CD1c-positive myeloid dendritic cell (primary cell): ENCODE results near the gene BRSK2.
"Not testable (repeated sequence)": the region's sequence is repeated elsewhere in the genome, so short reads cannot be mapped to it uniquely, and the experiment has no call there.

Source experiments
- DNase-seq: peaks from one replicate; pipeline ENCODE4 v3.0.0-alpha.2; 2016; ENCODE audit errors: extremely low spot score

Gene BRSK2

GRCh38 chr11:1354125-1354938 is 35.4 kb upstream of the BRSK2 start:
- no peak for DNase-seq

DNA sequence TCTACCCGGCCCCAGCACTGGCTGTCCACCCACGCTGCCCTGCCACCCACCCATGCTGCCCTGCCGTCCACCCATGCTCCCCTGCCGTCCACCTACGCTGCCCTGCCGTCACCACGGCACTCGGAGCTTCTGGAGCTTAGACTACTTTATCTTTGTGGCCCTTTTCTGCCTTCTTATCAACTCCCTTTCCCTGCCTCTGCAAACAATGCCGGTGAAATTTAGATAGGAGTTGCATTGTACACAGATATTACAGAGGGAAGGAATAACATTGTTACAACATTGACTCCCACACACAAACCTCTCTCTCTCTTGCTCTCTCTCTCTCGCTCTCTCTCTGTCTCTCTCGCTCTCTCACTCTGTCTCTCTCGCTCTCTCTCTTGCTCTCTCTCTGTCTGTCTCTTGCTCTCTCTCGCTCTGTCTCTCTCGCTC is 33.7 kb upstream of the BRSK2 start:
- DNase-seq = no peak

- no peak for DNase-seq
Measured at GRCh38 chr11:1356478-1356960, 33.2 kb upstream of the BRSK2 start.

DNA sequence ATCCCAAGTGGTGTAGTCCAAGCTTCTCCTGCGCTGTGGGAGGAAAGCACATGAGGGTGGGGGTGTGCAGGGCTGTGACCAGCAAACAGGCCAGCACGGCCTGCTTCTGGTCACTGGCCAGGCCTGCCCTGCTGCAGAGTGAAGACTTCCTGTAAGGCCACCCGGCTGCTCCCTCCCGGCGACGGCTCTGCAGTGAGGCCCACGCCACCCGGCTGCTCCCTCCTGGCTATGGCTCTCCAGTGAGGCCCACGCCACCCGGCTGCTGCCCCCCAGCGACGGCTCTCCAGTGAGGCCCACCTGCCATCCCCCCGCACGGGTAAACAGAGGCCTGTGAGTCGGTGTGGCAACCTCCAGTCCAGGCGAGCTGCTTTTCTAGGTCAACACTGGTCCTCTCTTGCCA is 31.4 kb upstream of the BRSK2 start:
- DNase-seq = no peak

DNA sequence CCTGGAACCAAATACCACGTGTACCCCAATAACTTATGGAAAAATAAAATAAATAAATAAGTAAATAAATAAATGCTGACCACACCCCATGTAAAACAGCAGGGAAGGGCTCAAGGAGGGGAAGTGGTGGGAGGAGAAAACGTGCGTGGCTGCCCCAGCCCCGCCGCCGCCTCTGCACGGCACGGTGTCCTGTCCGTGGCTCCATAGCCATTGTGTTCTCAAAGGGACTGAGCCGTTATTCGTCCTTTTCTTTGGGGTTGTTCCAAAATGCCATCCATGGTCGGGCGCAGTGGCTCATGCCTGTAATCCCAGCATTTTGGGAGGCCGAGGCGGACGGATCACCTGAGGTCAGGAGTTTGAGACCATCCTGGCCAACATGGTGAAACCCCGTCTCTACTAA is 30.8 kb upstream of the BRSK2 start:
- not testable (repeated sequence) for DNase-seq

- DNase-seq = no peak
Measured at GRCh38 chr11:1359556-1359955, 30.2 kb upstream of the BRSK2 start.

DNA sequence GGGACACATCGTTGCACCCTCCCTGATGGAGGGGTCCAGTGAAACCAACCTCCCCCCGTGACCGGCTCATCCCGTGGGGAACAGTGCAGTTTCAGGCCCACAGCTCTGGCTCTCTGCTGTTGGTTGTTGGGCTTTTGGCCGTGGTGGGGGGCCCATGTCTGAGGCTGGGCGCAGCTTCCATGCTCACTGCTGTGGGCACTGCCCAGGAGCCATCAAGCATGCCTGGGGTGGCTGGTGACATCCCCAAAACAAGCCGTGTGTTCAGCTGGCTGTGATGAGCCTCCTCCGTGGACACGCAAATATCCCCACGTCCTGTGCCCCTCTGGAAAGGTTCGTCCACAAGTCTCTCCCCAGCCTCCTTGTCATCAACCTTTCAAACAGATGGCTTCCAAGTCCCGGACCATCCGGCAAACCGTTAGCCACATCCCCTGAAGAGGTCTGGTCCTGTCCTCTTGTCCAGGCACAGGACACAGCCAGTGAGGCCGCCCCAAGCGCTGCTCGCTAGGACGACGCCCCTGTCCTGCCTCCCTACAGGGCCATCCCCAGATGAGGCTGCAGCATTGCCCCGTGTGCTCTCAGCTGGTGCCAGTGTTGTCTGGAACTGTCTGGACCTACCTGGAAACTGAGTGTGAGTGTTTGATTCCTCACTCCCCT is 29.4 kb upstream of the BRSK2 start:
- no peak for DNase-seq

- DNase-seq = no peak
Measured at GRCh38 chr11:1360835-1361357, 28.8 kb upstream of the BRSK2 start.

GRCh38 chr11:1361882-1362281 is 27.9 kb upstream of the BRSK2 start:
- DNase-seq = no peak

DNA sequence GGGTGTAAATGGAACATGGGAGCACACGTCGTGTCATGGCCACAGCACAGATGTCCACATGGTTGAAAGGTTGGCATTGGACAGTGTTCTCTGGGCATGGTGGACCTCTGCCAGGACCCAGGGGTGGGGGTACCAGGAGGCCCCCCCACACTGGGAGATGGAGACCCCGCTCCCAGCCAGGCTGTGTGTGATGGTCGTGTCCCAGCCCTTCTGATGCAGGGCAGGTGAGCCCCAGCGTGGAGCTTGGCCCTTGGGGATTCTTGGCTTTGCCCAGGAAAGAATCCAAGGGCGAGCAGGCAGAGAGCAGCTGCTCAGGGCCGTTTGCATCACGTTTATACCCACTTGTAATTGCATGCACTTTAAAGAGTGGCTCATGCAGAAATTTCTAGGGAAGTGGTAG is 22.0 kb upstream of the BRSK2 start:
- DNase-seq = no peak

DNA sequence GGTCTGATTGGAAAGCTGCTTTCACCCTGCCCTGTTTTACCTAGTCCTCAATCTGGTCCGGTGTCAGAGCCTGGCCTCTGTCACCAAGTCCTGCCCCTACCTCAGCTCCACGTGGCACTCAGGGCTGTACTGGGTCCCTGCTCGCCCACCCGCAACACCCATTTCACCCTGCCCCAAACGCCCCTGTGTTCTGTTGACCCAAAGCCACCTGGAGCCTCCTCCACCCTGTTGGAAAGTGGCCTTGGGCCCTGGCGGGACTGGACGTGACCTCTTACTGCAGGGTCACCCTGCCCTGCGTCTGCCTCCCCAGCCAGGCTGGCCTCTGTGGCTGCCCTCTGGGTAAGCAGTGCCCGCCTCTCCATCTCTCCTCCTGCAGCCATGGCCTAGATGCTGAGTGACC is 21.5 kb upstream of the BRSK2 start:
- no peak for DNase-seq

GRCh38 chr11:1368966-1369365 is 20.8 kb upstream of the BRSK2 start:
- no peak for DNase-seq

DNA sequence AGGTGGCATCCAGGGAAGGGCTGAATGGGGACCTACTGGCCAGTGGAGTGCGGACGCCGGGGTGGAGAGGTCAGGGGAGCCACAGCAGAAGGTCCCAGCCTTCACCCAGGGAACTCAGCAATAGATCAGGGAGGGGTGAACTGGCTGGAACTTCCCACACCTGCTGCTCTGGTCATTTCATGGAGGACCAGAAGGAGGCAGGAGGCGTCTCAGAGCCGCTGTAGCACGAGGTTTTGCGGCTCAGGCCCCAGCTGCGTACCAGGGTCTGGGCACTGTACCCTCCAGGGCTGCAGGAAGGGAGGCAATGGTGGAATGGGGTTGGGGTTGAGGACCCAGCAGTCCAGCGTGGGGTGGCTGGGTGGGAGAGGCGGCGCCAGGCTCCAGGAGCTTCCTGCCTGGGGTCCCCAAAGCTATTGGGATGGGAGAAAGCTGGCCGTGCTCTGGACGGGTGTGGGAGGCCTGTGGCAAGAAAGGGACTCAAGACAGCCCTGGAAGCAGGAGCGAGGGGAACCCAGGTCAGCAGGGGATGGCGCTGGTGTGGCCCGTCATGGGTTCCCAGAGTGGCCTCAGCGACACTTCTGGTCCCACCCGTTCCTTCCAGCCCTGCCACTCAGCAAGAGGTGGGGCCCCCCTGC is 20.2 kb upstream of the BRSK2 start:
- DNase-seq = no peak

DNA sequence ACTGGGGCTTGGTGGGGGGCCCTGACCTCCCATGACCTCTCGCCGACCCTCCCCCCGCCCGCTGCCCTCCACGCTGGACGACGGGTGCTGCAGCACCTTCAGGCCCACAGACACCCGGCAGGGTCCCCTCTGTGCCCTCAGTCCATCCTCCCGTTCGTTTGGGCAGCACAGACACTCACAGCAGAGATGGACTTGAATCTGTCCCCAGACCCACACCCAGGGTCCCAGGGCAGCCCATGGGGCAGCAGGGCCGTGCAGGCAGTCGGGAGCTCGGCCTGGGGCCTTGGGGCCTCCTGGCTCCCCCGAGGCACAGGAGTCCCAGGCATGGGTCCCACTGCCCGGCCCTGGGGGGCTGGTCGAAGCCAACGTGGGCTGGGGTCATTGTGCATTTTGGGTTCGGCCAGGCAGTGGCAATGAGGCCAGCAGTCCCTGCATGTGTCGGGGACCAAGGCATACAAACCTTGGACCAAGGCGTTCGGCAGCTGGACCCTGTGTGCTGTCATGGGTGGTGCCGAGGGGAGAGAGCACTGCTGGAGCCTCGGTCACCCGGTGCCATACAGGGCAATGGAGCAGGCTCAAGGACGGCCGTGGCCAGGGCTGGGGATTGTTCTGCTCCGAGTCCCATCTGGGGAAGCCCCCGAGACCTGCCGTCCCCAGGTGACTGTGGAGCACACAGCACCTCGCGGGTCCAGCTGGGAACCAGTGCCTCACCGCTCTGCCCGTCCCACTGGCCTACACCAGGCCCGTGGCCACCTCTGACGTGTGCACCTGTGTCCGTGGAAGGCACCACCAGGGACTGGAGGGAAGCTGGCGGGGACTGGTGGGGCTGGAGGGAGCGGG is 19.3 kb upstream of the BRSK2 start:
- no peak for DNase-seq

DNA sequence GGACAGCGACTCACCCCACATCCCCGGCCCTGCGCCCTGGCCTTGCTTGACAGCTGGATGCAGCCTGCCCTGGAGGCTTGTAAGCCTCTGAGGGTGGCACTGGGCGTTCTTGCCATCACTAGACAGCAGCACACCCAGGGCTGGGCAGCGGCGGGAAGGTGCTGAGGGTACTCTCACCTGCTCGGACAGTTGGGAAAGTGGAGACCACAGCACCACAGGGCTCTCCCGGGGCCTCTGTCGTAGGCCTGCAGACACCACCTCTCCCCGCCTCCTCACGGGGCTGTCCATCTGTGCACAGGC is 18.8 kb upstream of the BRSK2 start:
- DNase-seq = no peak

- DNase-seq = no peak
Measured at GRCh38 chr11:1371377-1371776, 18.4 kb upstream of the BRSK2 start.

DNA sequence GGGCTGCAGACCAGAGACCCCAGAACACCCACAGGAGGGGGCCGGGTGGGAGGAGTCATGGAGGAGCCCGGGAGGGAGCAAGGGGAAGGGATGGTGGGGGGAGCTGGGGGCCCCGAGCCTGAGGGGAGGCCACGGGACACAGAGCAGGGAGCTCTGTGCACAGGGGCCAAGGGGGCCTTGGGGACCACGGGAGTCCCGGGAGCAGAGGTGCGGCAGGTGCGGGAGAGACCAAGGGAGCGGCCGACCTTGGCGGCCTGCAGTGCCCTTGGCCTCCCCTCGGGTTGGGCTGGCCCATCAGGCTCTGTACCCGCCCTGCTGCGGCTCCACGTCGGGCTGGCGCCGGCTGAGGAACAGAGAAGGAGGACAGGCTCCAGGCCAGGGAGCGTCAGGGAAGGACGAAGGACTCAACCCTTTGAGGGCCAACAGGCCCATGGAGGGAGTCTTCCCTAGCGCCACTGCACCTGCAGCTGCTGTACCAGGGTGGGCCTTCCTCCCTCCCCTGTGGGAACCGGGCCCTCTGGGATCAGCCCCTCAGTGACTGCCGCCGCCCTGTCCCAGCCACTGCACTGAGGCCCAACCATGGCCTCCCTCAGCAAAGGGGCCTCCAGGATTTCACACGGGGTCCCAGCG is 17.8 kb upstream of the BRSK2 start:
- no peak for DNase-seq

- DNase-seq = no peak
Measured at GRCh38 chr11:1372660-1373059, 17.1 kb upstream of the BRSK2 start.

DNA sequence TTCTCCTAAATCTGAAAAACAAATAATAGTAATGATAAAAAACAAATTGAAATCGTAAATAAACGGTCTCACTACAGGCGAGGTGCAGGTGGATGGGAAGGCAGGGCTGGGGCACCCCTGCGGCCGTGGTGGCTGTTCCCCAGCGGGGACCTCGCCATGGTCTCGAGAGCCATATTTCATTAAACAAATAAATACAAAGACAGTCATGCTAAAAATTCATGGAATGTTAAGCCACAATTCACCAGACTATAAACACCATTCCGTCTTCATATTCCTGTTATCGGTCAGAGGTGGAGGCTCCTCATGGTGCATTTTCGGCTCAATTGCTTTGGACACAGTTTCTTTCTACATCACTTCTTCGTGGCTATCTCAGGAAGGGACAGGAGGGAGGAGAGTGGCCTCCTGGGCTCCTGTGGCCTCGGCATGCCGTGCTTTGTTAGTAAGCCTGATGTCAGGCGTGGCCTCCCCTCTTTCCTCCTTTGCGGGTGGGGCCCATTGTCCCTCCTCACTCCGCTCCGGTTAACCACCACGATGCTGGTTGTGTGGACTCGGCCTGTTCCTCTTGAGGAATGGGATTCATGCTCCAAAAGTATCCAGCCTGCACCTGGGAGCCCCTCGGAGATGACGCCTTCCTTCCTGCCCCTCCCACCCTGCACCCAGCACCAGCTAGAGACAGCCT is 16.1 kb upstream of the BRSK2 start:
- DNase-seq = no peak

- no peak for DNase-seq
Measured at GRCh38 chr11:1375161-1375954, 14.4 kb upstream of the BRSK2 start.
